Keratinocyte (primary cell): ENCODE data around the gene SULT2B1. TPM values are rescaled to one million over a fixed set of nuclear protein-coding genes. Genes with fewer than 3 reads are reported as not detected.

ENCODE experiments used
- DNase-seq: peaks from one replicate; pipeline ENCODE4 v3.0.0-alpha.2; 2011; ENCODE audit warnings: low read depth, missing footprints, low spot score
- FAIRE-seq: peaks from 2 replicates; lab custom pipeline; 2011; peaks lifted over from hg19 to GRCh38; lab: Jason Lieb, UNC
- H2AFZ ChIP-seq: 2 replicates; pipeline ENCODE4 v1.6.0; 2012; ENCODE audit warnings: low read length, control low read depth, inconsistent platforms; ENCODE audit not compliant: control insufficient read depth
- H3K27ac ChIP-seq: 2 replicates; pipeline ENCODE4 v1.5.1; 2011; ENCODE audit warnings: low read length; ENCODE audit not compliant: control insufficient read depth, insufficient read depth
- H3K27me3 ChIP-seq: 3 replicates; pipeline ENCODE4 v1.6.0; 2011; ENCODE audit warnings: low read length; ENCODE audit not compliant: control insufficient read depth, insufficient read depth; ENCODE audit errors: extremely low read depth
- H3K36me3 ChIP-seq, 2 experiments: 2 replicates in 1 of 2; 3 replicates in 1 of 2; pipeline ENCODE4 v1.5.1; 2011; ENCODE audit warnings: low read length in 2 of 2, mild to moderate bottlenecking in 1 of 2; ENCODE audit not compliant: control insufficient read depth in 2 of 2, insufficient read depth in 2 of 2; ENCODE audit errors: extremely low read depth in 1 of 2
- H3K4me1 ChIP-seq: 3 replicates; pipeline ENCODE4 v1.5.1; 2011; ENCODE audit warnings: low read length; ENCODE audit not compliant: control insufficient read depth, insufficient read depth; ENCODE audit errors: extremely low read depth
- H3K4me2 ChIP-seq: 3 replicates; pipeline ENCODE4 v1.6.0; 2011; ENCODE audit warnings: low read depth, low read length; ENCODE audit not compliant: control insufficient read depth, insufficient read depth; ENCODE audit errors: extremely low read depth
- H3K4me3 ChIP-seq, 3 experiments: fragments of 200-600 bp in 1 of 3; sonication (generic) in 1 of 3; 2 replicates in 2 of 3; 3 replicates in 1 of 3; pipeline ENCODE4 v1.5.1; 2011 to 2016; ENCODE audit warnings: low read length in 3 of 3, mild to moderate bottlenecking in 3 of 3, control low read depth in 2 of 3, inconsistent platforms in 1 of 3, low read depth in 1 of 3, mixed read lengths in 1 of 3, mixed run types in 1 of 3, moderate library complexity in 1 of 3; ENCODE audit not compliant: control insufficient read depth in 2 of 3, insufficient read depth in 2 of 3; ENCODE audit errors: extremely low read depth in 1 of 3
- H3K79me2 ChIP-seq: 2 replicates; pipeline ENCODE4 v1.6.0; 2012; ENCODE audit warnings: low read length; ENCODE audit not compliant: control insufficient read depth, insufficient read depth
- H3K9ac ChIP-seq: 3 replicates; pipeline ENCODE4 v1.6.0; 2011; ENCODE audit warnings: low read length; ENCODE audit not compliant: control insufficient read depth, insufficient read depth; ENCODE audit errors: extremely low read depth
- H3K9me1 ChIP-seq: 3 replicates; pipeline ENCODE4 v1.6.0; 2011; ENCODE audit warnings: low read length; ENCODE audit not compliant: control insufficient read depth, insufficient read depth; ENCODE audit errors: extremely low read depth
- H3K9me3 ChIP-seq: 2 replicates; pipeline ENCODE4 v1.5.1; 2012; ENCODE audit warnings: low read depth, low read length; ENCODE audit not compliant: control insufficient read depth
- H4K20me1 ChIP-seq: 3 replicates; pipeline ENCODE4 v1.6.0; 2011; ENCODE audit warnings: low read length; ENCODE audit not compliant: control insufficient read depth, insufficient read depth; ENCODE audit errors: extremely low read depth
- CTCF ChIP-seq, 3 experiments: IDR thresholded peaks in 1 of 3; conservative IDR thresholded peaks in 1 of 3; optimal IDR thresholded peaks in 1 of 3; 2 replicates in 2 of 3; 3 replicates in 1 of 3; pipeline versions ENCODE3 to v1.5.1; 2011; ENCODE audit warnings: low read length in 3 of 3, mild to moderate bottlenecking in 3 of 3, moderate library complexity in 2 of 3, control low read depth in 1 of 3, inconsistent platforms in 1 of 3; ENCODE audit not compliant: insufficient read depth in 2 of 3; ENCODE audit errors: extremely low read depth in 1 of 3
- EZH2 ChIP-seq: IDR thresholded peaks from one replicate; pipeline ENCODE4 v1.6.1; 2012; ENCODE audit warnings: inconsistent platforms, mild to moderate bottlenecking, low read length, moderate library complexity
- dilution Hi-C: fragments of 300-500 bp; cut with MboI; formaldehyde crosslinking; loops from one replicate; pipeline ENCODE4 v1.7.0; 2020; ENCODE audit warnings: low sequenced_read_pairs; ENCODE audit not compliant: extremely low pct_ligation_motif_present
- polyA plus RNA-seq, 5 experiments: library from polyadenylated mRNA; depleted of rRNA in 3 of 5; stranded (reverse) in 3 of 5; stranded (forward) in 1 of 5; unstranded in 1 of 5; fragments of >200 nt; gene quantifications; 1 replicate in 1 of 5; 2 replicates in 3 of 5; 3 replicates in 1 of 5; pipeline versions ENCODE4 v1.2.1 to v1.2.3, GENCODE V29; 2011 to 2012; ENCODE audit warnings: missing spikeins in 2 of 5, low read depth in 1 of 5, low replicate concordance in 1 of 5

The SULT2B1 gene
- polyA plus RNA-seq, 1 donor (not counting 4 experiments of a cell fraction or from before 2014, with no cell fraction given) = 6.0 TPM

GRCh38 chr19:48642862-48643261 lies 90.9 kb downstream of the SULT2B1 start:
- Histone ChIP-seq H3K9ac (no peak overlapping the region), H3K27me3 (peaks cover 5% of the 10 kb centered on the region), H3K9me3 (no peaks in the 10 kb centered on the region), H3K4me1 (peaks cover 27% of the 10 kb centered on the region), H3K36me3 (no peaks in the 10 kb centered on the region), H4K20me1 (no peaks in the 10 kb centered on the region), H3K79me2 (no peaks in the 10 kb centered on the region), H3K27ac (no peak overlapping the region), H2AFZ (no peak overlapping the region), H3K9me1 (no peaks in the 10 kb centered on the region), H3K4me2 (no peak overlapping the region), H3K4me3 (no peak overlapping the region)
- DNase-seq = no peak
- FAIRE-seq = no peak
- dilution Hi-C loops = no loop called here
- TF ChIP-seq CTCF (optimal IDR thresholded peaks at IDR 0.05 in 1 of 3, IDR thresholded peaks at IDR 0.05 in 1 of 3, conservative IDR thresholded peaks at IDR 0.05 in 1 of 3; ENCODE audit: extremely low read depth in 1 of 3, insufficient read depth in 2 of 3, low read length in 3 of 3) = no peak

GRCh38 chr19:48644355-48644754 lies 92.4 kb downstream of the SULT2B1 start:
- peaks cover 23% of the 10 kb centered on the region for H3K4me1 ChIP-seq
- H4K20me1 ChIP-seq = no peaks in the 10 kb centered on the region
- no peak overlapping the region for H3K27ac ChIP-seq
- no peak for DNase-seq
- H3K4me2 ChIP-seq = no peak overlapping the region
- no peaks in the 10 kb centered on the region for H3K9me1 ChIP-seq
- TF ChIP-seq CTCF (optimal IDR thresholded peaks at IDR 0.05 in 1 of 3, IDR thresholded peaks at IDR 0.05 in 1 of 3, conservative IDR thresholded peaks at IDR 0.05 in 1 of 3; ENCODE audit: extremely low read depth in 1 of 3, insufficient read depth in 2 of 3, low read length in 3 of 3) (no peak), EZH2 (no peak)
- dilution Hi-C loops = no loop called here
- no peaks in the 10 kb centered on the region for H3K9me3 ChIP-seq
- no peak overlapping the region for H3K9ac ChIP-seq
- peaks cover 5% of the 10 kb centered on the region for H3K27me3 ChIP-seq
- no peak for FAIRE-seq
- no peaks in the 10 kb centered on the region for H3K36me3 ChIP-seq
- H3K79me2 ChIP-seq = no peaks in the 10 kb centered on the region
- H3K4me3 ChIP-seq = no peak overlapping the region
- no peak overlapping the region for H2AFZ ChIP-seq
